ENCODE measurements around the gene ATP8B3. TPM values are rescaled to one million over a fixed set of nuclear protein-coding genes. Genes with fewer than 3 reads are reported as not detected.

The ATP8B3 gene
- total and polyA plus RNA-seq, 8 donors, result 0.15 to 1.4 (median 0.80) TPM; not detected in 4

- peak; percentile 92 to 95 for DNase-seq
- TF ChIP-seq CTCF (IDR thresholded peaks at IDR 0.05), result no peak
- TF ChIP-seq POLR2AphosphoS5 (IDR thresholded peaks at IDR 0.05), result peak in 1 of 3 donors; percentile 86
- TF ChIP-seq EP300 (IDR thresholded peaks at IDR 0.05), result no peak
- TF ChIP-seq POLR2A (IDR thresholded peaks at IDR 0.05), result peak in 1 of 4 donors; percentile 13
- peaks cover 96 to 100% (median 100%) of the 10 kb centered on the region in 4 donors for H3K4me1 ChIP-seq
Observed at GRCh38 chr19:1856698-1857603, 44.9 kb upstream of the ATP8B3 start.

GRCh38 chr19:1856345-1856697, 44.2 kb upstream of the ATP8B3 start:
- TF ChIP-seq EP300 (IDR thresholded peaks at IDR 0.05) (no peak), POLR2AphosphoS5 (IDR thresholded peaks at IDR 0.05) (no peak), CTCF (IDR thresholded peaks at IDR 0.05) (no peak)
- H3K27me3 ChIP-seq, result peaks cover 0 to 19% (median 0%) of the 10 kb centered on the region in 3 donors
- no peaks in the 10 kb centered on the region for H3K9me3 ChIP-seq
- peak overlapping the region; percentile 85 to 94 (median 91) for H3K27ac ChIP-seq
- peaks cover 0 to 8% (median 2%) of the 10 kb centered on the region in 4 donors for H3K36me3 ChIP-seq
- peak in 1 of 2 donors; percentile 65 for DNase-seq
- WGBS, 5 donors, result 40 to 68% (median 53%) methylated on average over 1 to 6 of the region's 6 CpGs
- peaks cover 92 to 100% (median 98%) of the 10 kb centered on the region in 4 donors for H3K4me1 ChIP-seq
- intact Hi-C loops (cut with DNase I; ENCODE audit: low total_unique reads), result no loop called here
- peak overlapping the region; percentile 44 to 55 (median 48) for H3K4me3 ChIP-seq

More at GRCh38 chr19:1856698-1857603, 44.9 kb upstream of the ATP8B3 start:
- 1 to 12% (median 5%) methylated on average over 18 to 70 of the region's 73 CpGs for WGBS, 5 donors
- H3K27me3 ChIP-seq, result peaks cover 0 to 15% (median 0%) of the 10 kb centered on the region in 3 donors
- intact Hi-C loops (cut with DNase I; ENCODE audit: low total_unique reads), result no loop called here
- no peaks in the 10 kb centered on the region for H3K9me3 ChIP-seq
- H3K36me3 ChIP-seq, result peaks cover 0 to 8% (median 2%) of the 10 kb centered on the region in 4 donors
- peak overlapping the region; percentile 85 to 94 (median 91) for H3K27ac ChIP-seq
- peak overlapping the region; percentile 44 to 55 (median 48) for H3K4me3 ChIP-seq

GRCh38 chr19:1855828-1856255, 43.8 kb upstream of the ATP8B3 start:
- WGBS, 5 donors, result 14 to 32% (median 25%) methylated on average over 7 to 13 of the region's 13 CpGs
- Histone ChIP-seq H3K4me3 (peak overlapping the region; percentile 44 to 55 (median 48)), H3K27me3 (peaks cover 0 to 19% (median 0%) of the 10 kb centered on the region in 3 donors), H3K27ac (peak overlapping the region; percentile 85 to 94 (median 91)), H3K4me1 (peaks cover 87 to 98% (median 94%) of the 10 kb centered on the region in 4 donors), H3K36me3 (peaks cover 0 to 8% (median 2%) of the 10 kb centered on the region in 4 donors), H3K9me3 (no peaks in the 10 kb centered on the region)
- TF ChIP-seq POLR2AphosphoS5 (IDR thresholded peaks at IDR 0.05) (no peak), CTCF (IDR thresholded peaks at IDR 0.05) (no peak), POLR2A (IDR thresholded peaks at IDR 0.05) (no peak), EP300 (IDR thresholded peaks at IDR 0.05) (no peak)
- DNase-seq, result peak in 1 of 2 donors; percentile 59
- intact Hi-C loops (cut with DNase I; ENCODE audit: low total_unique reads), result no loop called here

- H3K9me3 ChIP-seq, result no peaks in the 10 kb centered on the region
- H3K27me3 ChIP-seq, result peaks cover 0 to 17% (median 0%) of the 10 kb centered on the region in 3 donors
- peak overlapping the region; percentile 44 to 55 (median 48) for H3K4me3 ChIP-seq
- WGBS, 5 donors, result 10 to 22% (median 12%) methylated on average over 13 to 33 of the region's 33 CpGs
- peaks cover 81 to 92% (median 88%) of the 10 kb centered on the region in 4 donors for H3K4me1 ChIP-seq
- intact Hi-C loops (cut with DNase I; ENCODE audit: low total_unique reads), result no loop called here
- TF ChIP-seq POLR2AphosphoS5 (IDR thresholded peaks at IDR 0.05), result peak; percentile 9 to 84 (median 78)
- TF ChIP-seq EP300 (IDR thresholded peaks at IDR 0.05), result no peak
- no peak for TF ChIP-seq POLR2A (IDR thresholded peaks at IDR 0.05)
- peak overlapping the region; percentile 85 to 94 (median 91) for H3K27ac ChIP-seq
- peaks cover 0 to 8% (median 2%) of the 10 kb centered on the region in 4 donors for H3K36me3 ChIP-seq
- DNase-seq, result peak; percentile 94 to 97
Observed at GRCh38 chr19:1855040-1855827, 43.2 kb upstream of the ATP8B3 start.
